Tracheal epithelial cell (primary cell): ENCODE data around the gene RRP9. TPM values are rescaled to one million over a fixed set of nuclear protein-coding genes. Genes with fewer than 3 reads are reported as not detected.

Experiments
- total RNA-seq: library from RNA; depleted of rRNA; stranded (reverse); fragments of >200 nt; gene quantifications from 2 replicates; pipeline ENCODE4 v1.2.1, GENCODE V29; 2014

Gene RRP9, protein sequence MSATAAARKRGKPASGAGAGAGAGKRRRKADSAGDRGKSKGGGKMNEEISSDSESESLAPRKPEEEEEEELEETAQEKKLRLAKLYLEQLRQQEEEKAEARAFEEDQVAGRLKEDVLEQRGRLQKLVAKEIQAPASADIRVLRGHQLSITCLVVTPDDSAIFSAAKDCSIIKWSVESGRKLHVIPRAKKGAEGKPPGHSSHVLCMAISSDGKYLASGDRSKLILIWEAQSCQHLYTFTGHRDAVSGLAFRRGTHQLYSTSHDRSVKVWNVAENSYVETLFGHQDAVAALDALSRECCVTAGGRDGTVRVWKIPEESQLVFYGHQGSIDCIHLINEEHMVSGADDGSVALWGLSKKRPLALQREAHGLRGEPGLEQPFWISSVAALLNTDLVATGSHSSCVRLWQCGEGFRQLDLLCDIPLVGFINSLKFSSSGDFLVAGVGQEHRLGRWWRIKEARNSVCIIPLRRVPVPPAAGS
- 57.5 and 74.0 TPM in 2 replicates for total RNA-seq

DNA sequence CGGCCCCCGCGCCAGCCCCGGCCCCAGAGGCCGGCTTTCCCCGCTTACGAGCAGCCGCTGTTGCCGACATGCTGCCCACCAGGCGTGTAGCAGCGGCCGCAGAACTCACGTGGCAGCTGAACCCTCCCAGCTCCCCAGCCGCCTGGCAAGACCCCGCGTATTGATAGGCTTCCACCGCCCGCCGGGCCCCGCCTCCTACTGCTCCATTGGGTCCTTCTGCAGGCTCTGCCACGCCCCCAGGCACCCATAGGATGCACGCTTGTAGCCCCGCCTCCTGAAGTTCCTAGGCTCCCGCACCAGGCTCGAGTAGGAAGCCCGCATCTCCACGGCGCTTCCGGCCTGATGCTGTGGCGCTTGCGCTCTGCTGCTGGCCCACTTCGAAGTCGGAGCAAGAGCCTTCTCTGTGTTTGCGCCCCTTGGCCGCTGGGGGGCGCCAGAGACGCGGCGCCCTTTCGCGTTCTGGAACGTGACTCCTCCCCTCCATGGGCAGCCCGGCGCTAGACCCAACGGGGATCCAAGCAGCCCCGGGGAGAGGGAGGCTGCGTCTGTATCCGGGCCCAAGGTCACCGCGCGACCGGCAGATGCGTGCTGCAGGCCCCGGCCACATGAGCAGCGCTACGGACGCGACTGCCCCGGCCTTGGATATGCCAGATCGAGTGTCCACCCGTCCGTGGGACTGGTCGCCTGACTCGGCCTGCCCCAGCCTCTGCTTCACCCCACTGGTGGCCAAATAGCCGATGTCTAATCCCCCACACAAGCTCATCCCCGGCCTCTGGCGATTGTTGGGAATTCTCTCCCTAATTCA is at the start of gene RRP9, which contains the start of gene PARP3:
Gene RRP9, minus strand, starts transcription at position 107 of the 805 bp plus-strand sequence. Its CDS starts 37 bp downstream, at position 70.
Gene PARP3, plus strand, starts transcription at position 566 of the 805 bp plus-strand sequence. CDS start 993 bp downstream, outside the sequence.

DNA sequence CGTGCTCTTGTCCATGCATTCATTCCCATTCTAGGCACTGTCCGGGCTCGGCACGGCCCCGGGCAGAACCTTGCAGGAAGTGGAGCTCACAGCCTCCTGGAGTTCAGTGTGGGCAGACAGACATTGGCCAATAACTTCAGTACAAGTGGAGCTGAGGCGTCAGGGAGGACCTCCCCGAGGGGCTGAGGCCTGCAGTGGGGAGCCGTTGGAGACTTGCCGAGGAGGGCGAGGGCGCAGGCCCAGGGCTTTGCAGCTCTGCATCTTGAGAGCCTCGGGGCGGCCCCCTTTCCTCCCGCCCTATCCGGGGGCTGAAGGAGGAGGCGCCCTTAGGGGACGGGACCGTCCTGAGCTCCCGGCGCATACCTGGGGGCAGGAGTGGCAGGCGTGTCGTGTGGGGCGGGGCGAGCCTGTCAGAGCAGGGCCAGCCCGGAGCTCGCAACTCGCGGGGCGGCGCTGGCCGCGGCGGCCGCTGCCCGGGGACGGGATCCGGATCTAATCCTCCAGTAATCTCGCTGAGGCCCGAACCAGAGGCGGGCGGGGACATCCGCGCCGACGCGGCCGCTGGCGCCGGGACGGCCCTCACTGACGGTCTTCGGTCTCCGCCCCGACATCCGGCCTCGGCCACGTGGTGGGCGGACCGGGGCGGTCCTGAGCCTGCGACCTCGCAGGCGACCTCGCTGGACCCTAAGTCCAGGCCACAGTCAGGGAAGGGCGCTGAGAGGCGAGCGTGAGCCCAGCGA is 41.3 kb upstream of the RRP9 start, which contains the start of gene ACY1:
Gene ACY1, plus strand, starts transcription at position 698 of the 740 bp plus-strand sequence. CDS start 530 bp downstream, outside the sequence.

DNA sequence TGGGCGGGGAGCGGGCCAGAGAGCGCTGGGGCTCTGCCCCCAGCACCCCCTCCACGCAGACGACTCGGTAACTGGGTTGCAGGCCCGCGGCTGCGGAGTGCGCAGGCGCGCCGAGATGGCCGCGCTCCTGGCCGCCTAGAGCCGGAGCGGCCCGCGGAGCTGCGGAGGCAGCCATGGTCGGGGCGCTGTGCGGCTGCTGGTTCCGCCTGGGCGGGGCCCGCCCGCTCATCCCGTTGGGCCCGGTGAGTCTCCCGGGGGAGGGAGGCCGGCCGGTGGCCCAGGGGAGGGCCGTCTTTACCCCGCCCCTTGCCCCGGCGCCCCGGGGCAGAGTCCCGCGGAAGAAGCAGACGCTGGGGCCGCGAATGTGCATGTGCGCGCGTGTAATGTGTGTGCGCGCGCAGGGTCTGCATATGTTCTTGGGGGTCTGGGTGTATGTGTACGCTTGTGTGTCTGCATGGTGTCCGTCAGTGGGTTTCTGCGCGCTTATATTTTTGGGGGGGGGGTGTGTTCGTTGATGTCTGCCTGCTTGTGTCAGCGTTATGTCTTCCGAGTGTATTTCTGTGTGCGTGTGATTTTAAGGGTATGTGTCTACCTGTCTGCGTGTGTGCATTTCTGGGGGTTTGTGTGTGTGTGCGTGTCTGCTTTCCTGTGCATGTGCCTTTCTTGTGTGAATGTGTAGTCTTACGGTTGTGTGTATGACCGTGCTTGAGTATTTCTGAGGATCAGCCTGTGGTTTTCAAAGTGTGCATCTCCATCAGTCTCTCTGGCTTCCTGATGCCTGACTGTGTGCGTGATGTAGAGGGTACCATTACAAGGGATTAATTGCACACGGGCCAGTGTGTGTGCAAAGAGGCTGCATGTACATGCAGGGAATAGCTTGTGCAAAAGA is 33.5 kb upstream of the RRP9 start, which contains the start of gene ABHD14A:
Gene ABHD14A, plus strand, starts transcription at position 102 of the 889 bp plus-strand sequence. Its CDS starts 72 bp downstream, at position 174.

DNA sequence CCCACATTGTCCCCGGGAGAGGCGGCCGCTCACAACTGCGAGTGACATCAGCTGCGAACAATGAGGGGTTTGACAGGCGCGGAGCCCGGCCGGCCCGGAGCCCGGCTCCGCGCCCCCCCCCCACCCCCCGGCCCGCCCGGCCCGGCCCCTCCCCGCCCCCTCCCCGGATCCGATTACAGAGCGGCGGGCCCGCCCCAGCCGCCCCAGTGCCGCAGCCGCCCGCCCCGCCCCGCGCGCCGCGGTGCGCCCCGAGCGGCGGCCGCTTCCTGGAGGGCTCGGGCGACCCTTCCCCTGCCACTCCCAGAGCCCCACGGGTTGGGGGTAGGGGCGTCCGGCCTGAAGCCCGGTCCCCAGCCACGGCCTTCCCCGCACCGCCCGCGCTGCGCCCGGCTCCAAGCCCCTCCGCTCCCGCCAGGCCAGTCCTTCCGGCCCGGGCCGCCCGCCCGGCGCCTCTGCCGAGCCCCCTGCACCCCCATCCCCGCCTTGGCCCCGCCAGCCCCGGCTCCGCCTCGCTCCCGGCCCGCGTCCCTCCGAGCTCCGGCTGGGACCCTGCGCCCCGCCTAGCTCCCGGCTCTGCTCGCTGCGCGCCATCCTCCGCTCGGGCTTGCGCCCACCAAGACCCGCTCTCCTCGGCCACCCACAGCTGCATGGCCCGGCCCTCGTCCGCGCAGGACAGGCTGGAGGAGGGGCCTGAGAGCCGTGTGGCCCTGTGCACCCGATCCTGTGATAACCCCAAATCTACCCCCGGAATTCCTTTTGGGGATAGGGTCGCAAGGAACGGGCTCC is 25.9 kb upstream of the RRP9 start, which contains the start of gene PCBP4:
Gene PCBP4, minus strand, starts transcription at position 71 of the 786 bp plus-strand sequence. CDS start 6,214 bp downstream, outside the sequence.

DNA sequence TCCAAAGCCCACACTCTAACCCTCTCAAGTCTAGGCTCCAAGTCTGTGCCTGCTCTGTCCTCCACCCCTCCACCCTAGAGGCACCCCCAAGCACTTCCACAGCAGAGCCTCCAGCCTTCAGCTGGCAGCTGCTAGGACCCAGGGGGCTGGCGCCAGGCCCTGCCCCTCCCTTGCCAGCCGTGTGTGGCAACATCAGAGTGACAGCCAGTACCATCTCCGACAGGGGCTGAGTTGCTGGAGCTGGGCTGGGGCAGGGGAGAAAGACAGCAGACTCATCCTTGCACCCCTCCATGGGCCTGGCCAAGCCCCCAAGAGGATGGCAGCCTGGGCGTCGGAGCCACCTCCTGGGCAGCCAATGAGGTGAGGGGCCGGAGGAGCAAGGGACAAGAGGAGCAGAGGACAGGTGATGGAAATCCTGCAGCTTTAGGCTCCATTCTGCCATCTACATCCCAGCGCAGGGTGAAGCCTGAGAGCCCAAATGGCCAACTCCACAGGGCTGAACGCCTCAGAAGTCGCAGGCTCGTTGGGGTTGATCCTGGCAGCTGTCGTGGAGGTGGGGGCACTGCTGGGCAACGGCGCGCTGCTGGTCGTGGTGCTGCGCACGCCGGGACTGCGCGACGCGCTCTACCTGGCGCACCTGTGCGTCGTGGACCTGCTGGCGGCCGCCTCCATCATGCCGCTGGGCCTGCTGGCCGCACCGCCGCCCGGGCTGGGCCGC is 13.6 kb upstream of the RRP9 start, which contains the start of gene GPR62:
Gene GPR62, plus strand, starts transcription at position 207 of the 718 bp plus-strand sequence. Its CDS starts 272 bp downstream, at position 479.

Other genes starting within 250 kb of the RRP9 start
- gene GRM2, start 234.8 kb downstream of the RRP9 start, total RNA-seq = under 0.01 TPM in 1 of 2 replicates, not detected in the other
- gene IQCF6, start 162.7 kb downstream of the RRP9 start, total RNA-seq = not detected in 2 replicates
- not detected in 2 replicates for gene IQCF2, start 80.3 kb downstream of the RRP9 start, total RNA-seq
- gene IQCF5, start 66.3 kb downstream of the RRP9 start, total RNA-seq = not detected in 2 replicates
- gene IQCF1, start 38.6 kb downstream of the RRP9 start, total RNA-seq = not detected in 2 replicates
- 7.7 and 15.9 TPM in 2 replicates for gene PARP3, start 459 bp upstream of the RRP9 start, total RNA-seq
- gene GPR62, start 13.5 kb upstream of the RRP9 start, total RNA-seq = not detected in 2 replicates
- gene PCBP4, start 25.6 kb upstream of the RRP9 start, total RNA-seq = 30.1 and 39.8 TPM in 2 replicates
- 19.5 and 23.0 TPM in 2 replicates for gene ABHD14B, start 32.1 kb upstream of the RRP9 start, total RNA-seq
- 3.2 and 6.3 TPM in 2 replicates for gene ABHD14A, start 33.2 kb upstream of the RRP9 start, total RNA-seq
- 84.0 and 137 TPM in 2 replicates for gene ACY1, start 41.6 kb upstream of the RRP9 start, total RNA-seq
- gene RPL29, start 54.0 kb upstream of the RRP9 start, total RNA-seq = 1,575 and 1,891 TPM in 2 replicates
- 102 and 110 TPM in 2 replicates for gene DUSP7, start 114.7 kb upstream of the RRP9 start, total RNA-seq
- gene POC1A, start 212.5 kb upstream of the RRP9 start, total RNA-seq = 0.85 and 2.2 TPM in 2 replicates